Measurements from ENCODE around the gene FARP1. TPM values are rescaled to one million over a fixed set of nuclear protein-coding genes. Genes with fewer than 3 reads are reported as not detected.
A peak's percentile ranks its signal among the peaks of the same experiment; 100 is the strongest.

FARP1 gene
- total and polyA plus RNA-seq, 2 of the 13 experiments (the other 11 are each of a cell fraction or from before 2014, with no cell fraction given): 70.6 to 126 TPM

DNA sequence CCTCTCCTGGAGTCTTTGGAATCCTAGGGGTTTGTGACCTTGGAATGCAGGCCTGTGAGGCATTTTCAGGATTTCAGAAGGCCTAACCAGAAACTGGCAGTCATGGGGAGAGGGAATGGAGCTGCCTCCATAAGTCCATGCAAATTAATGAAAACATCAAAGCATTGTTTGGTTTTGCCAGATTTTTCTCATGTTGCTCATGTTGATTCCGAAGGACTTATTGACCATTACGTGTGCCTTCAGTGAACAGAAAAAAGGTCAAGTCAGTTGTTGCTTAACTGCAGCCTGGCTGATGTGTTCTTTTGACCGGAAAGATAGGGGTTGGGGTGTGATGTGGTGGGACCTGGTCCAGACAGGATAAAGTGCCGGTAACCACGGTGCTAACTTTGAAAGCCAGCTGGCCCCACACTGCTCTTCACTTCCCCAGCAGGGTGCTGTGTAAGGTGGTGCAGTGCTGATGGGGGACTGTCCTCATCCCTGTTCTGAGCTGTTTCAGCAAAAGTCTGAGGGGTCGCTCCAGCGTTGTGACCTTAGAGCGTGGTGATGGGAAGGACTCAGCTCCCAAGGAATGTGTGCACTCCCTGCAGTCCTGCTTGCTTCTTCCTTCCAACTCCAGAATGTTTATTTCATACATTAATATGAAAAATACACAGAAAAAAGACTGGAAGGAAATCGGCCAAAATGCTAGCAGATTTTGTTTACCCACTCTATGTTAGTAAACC, 30.7 kb downstream of the FARP1 start (continued):
- TF ChIP-seq PCBP1 (IDR thresholded peaks at IDR 0.05; ENCODE audit: borderline replicate concordance, low read depth, low read length) (no peak), SALL2 (CRISPR knock-in tag; IDR thresholded peaks at IDR 0.05) (no peak), CCAR2 (optimal IDR thresholded peaks at IDR 0.05; ENCODE audit: low read depth, low read length) (no peak), ONECUT2 (CRISPR knock-in tag; IDR thresholded peaks at IDR 0.05) (no peak), NFE2L2 (IDR thresholded peaks at IDR 0.05; ENCODE audit: low read length) (no peak), HOXD1 (CRISPR knock-in tag; IDR thresholded peaks at IDR 0.05) (no peak), CREM (IDR thresholded peaks at IDR 0.05) (peak; percentile 76), CREM (CRISPR knock-in tag; IDR thresholded peaks at IDR 0.05) (no peak), ZNF501 (CRISPR knock-in tag; IDR thresholded peaks at IDR 0.05) (no peak), AHR (CRISPR knock-in tag; IDR thresholded peaks at IDR 0.05) (no peak), GATAD1 (CRISPR knock-in tag; IDR thresholded peaks at IDR 0.05) (peak; percentile 45), NCOA5 (CRISPR knock-in tag; IDR thresholded peaks at IDR 0.05) (no peak), ZNF598 (CRISPR knock-in tag; IDR thresholded peaks at IDR 0.05; ENCODE audit: borderline replicate concordance) (peak; percentile 24; the same call in 1 of the 2 replicates), MTA1 (CRISPR knock-in tag; IDR thresholded peaks at IDR 0.05; ENCODE audit: borderline replicate concordance) (no peak), BCL6 (CRISPR knock-in tag; IDR thresholded peaks at IDR 0.05) (peak; percentile 83), ZNF263 (CRISPR knock-in tag; IDR thresholded peaks at IDR 0.05) (no peak), CEBPB (IDR thresholded peaks at IDR 0.05; ENCODE audit: borderline replicate concordance, low read depth, low read length) (peak; percentile 92), CENPT (CRISPR knock-in tag; IDR thresholded peaks at IDR 0.05; ENCODE audit: low read depth) (no peak), FOXM1 (CRISPR knock-in tag; IDR thresholded peaks at IDR 0.05) (no peak), HDAC2 (CRISPR knock-in tag; IDR thresholded peaks at IDR 0.05) (peak; percentile 90), STAG1 (CRISPR knock-in tag; IDR thresholded peaks at IDR 0.05) (peak; percentile 30), ZNF724P (CRISPR knock-in tag; IDR thresholded peaks at IDR 0.05; ENCODE audit: borderline replicate concordance) (no peak), ZNF619 (CRISPR knock-in tag; IDR thresholded peaks at IDR 0.05) (no peak)
- TF ChIP-seq, protein P1, sequence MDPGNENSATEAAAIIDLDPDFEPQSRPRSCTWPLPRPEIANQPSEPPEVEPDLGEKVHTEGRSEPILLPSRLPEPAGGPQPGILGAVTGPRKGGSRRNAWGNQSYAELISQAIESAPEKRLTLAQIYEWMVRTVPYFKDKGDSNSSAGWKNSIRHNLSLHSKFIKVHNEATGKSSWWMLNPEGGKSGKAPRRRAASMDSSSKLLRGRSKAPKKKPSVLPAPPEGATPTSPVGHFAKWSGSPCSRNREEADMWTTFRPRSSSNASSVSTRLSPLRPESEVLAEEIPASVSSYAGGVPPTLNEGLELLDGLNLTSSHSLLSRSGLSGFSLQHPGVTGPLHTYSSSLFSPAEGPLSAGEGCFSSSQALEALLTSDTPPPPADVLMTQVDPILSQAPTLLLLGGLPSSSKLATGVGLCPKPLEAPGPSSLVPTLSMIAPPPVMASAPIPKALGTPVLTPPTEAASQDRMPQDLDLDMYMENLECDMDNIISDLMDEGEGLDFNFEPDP (CRISPR knock-in tag; conservative IDR thresholded peaks at IDR 0.05): no peak
- TF ChIP-seq, protein P2, sequence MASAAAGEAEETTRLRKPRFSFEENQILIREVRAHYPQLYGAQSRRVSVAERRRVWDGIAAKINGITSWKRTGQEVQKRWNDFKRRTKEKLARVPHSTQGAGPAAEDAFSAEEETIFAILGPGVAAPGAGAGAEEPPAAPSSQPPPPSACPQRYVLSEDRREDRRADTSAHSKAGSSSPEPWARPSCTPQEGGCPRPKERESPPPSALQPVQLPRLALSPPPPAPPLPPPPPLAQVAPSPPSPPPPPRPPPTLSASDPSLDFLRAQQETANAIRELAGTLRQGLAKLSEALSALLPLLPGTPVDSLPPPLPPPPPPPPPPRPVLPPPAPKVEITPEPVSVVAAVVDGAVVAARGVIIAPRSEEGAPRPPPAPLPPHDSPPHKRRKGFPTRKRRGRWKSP (CRISPR knock-in tag; IDR thresholded peaks at IDR 0.05): peak; percentile 66; the same call in 1 of the 2 replicates
- TF ChIP-seq, protein P3, sequence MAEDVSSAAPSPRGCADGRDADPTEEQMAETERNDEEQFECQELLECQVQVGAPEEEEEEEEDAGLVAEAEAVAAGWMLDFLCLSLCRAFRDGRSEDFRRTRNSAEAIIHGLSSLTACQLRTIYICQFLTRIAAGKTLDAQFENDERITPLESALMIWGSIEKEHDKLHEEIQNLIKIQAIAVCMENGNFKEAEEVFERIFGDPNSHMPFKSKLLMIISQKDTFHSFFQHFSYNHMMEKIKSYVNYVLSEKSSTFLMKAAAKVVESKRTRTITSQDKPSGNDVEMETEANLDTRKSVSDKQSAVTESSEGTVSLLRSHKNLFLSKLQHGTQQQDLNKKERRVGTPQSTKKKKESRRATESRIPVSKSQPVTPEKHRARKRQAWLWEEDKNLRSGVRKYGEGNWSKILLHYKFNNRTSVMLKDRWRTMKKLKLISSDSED (CRISPR knock-in tag; IDR thresholded peaks at IDR 0.05): no peak
- TF ChIP-seq, protein P4, sequence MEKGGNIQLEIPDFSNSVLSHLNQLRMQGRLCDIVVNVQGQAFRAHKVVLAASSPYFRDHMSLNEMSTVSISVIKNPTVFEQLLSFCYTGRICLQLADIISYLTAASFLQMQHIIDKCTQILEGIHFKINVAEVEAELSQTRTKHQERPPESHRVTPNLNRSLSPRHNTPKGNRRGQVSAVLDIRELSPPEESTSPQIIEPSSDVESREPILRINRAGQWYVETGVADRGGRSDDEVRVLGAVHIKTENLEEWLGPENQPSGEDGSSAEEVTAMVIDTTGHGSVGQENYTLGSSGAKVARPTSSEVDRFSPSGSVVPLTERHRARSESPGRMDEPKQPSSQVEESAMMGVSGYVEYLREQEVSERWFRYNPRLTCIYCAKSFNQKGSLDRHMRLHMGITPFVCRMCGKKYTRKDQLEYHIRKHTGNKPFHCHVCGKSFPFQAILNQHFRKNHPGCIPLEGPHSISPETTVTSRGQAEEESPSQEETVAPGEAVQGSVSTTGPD (CRISPR knock-in tag; IDR thresholded peaks at IDR 0.05): peak; percentile 86
- TF ChIP-seq, protein P5, sequence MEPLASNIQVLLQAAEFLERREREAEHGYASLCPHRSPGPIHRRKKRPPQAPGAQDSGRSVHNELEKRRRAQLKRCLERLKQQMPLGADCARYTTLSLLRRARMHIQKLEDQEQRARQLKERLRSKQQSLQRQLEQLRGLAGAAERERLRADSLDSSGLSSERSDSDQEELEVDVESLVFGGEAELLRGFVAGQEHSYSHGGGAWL (CRISPR knock-in tag; IDR thresholded peaks at IDR 0.05): no peak

Data from HepG2 (cell line).